GM20431 (cell line): ENCODE results near the gene CHMP4B.

Source experiments
- in situ Hi-C: fragments of 300-500 bp; cut with MseI, MboI; formaldehyde crosslinking; loops from one replicate; pipeline ENCODE4 v1.15.0; 2020; ENCODE audit warnings: low sequenced_read_pairs; ENCODE audit not compliant: unreplicated experiment

Gene CHMP4B

GRCh38 chr20:33836277-33836676, 25.1 kb downstream of the CHMP4B start:
- in situ Hi-C loops = no loop called here

DNA sequence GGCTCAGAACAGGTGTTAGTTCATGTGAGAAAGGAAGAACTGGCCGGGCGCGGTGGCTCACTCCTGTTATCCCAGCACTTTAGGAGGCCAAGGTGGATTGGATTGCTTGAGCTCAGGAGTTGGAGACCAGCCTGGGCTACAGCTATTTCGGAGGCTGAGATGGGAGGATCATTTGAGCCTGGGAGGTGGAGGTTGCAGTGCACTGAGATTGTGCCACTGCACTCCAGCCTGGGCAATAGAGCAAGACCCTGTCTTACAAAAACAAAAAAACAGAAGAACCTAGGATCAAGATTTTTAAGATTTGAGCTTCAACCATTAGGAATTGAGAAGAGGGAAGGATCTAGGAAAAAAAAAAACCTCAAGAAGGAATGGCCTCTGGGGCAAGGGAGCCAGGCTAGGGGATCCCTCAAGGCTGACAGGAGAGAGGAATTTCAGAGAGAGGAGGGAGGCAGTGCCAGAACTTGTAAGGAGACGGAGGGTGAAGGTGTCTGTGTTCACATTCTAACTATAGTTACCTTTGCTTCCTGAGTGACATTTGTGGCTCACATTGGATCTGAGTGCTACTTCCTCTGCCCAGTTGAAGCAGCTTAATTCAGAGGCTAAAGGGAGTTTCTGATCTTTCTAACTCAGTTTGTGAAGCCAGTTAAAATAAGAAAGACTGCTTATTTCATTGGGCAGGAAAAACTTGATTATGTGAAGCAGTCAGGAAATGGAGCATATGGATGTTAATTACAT, 26.1 kb downstream of the CHMP4B start:
- in situ Hi-C loops = no loop called here

GRCh38 chr20:33838035-33838864, 27.1 kb downstream of the CHMP4B start:
- in situ Hi-C loops = no loop called here

DNA sequence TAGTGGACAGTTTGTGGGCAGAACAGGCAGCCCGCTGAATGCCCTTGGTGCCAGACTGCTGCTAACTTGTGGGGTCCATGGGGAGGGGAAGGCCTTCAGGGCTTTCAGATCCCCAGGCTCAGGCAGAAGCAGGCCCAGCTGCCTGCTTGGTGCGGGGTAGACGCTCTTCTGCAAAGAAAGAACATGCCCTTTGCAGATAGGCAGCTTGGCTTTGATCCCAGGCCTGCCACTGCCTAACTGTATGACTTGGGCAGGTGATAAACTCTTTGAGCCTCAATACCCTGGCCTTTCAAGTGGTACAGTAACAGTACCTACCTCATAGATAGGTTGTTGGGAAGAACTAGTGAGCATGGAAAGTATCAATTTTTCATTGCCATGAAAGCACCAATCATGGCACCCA, 28.4 kb downstream of the CHMP4B start:
- in situ Hi-C loops = no loop called here

DNA sequence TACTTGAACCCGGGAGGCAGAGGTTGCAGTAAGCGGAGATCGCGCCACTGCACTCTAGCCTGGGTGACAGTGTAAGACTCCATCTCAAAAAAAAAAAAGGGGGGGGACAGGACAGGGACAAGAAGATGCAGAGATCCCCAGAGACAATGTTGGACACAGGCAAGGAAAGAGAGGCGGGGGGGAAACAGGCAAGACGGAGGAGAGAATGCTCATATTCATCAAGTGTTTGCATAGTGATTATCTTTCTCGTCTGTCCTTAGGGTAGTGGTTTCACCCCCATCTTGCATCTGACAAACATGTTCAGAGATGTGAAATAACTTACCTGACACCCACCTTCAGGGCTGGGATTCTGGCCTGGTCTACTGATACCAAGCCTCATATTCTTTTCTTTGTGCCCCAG, 29.0 kb downstream of the CHMP4B start:
- in situ Hi-C loops = no loop called here

GRCh38 chr20:33840759-33841435, 29.7 kb downstream of the CHMP4B start:
- in situ Hi-C loops = no loop called here

DNA sequence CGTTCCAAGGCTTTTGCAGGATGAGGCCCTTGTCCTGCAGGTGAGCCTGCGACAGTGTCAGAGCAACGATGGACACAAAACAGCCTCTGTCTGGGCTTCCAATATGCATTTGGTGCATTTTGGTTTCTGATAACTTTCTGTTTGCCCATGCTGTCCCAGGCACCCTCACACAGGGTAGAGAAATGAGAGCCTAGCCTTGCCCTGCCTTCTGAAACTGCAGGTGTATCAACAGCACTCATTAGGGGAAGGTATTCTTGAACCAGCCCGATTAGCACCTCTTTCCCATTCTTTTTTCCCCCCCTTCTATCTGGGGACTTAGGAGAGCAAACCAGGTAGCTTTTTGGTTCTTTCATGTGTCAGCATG, 30.3 kb downstream of the CHMP4B start:
- in situ Hi-C loops = no loop called here

GRCh38 chr20:33842346-33842745, 31.2 kb downstream of the CHMP4B start:
- in situ Hi-C loops = no loop called here

GRCh38 chr20:33843050-33843449, 31.9 kb downstream of the CHMP4B start:
- in situ Hi-C loops = no loop called here

DNA sequence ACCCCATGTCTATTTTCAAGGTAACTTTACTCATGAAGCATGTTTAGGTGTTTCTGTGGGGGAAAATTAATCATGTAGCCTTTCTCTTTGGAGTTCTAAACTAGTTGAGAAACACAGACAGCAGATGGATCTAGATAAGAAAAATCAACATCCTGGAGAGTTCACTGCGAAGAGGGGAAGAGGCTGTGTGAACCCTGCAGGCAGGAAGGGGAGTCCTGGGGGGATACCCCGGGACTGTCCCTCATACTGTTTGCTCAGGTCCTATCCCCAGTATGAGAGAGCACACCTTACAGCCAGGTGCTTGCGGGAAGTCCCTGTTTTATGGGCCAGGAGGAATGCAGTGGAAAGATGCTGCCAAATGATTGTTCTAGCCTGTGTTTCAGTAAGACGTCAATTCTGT, 32.7 kb downstream of the CHMP4B start:
- in situ Hi-C loops = no loop called here

- in situ Hi-C loops = no loop called here
Observed at GRCh38 chr20:33846291-33846935, 35.3 kb downstream of the CHMP4B start.

GRCh38 chr20:33847006-33847405, 35.9 kb downstream of the CHMP4B start:
- in situ Hi-C loops = no loop called here

- in situ Hi-C loops = no loop called here
Observed at GRCh38 chr20:33848391-33848790, 37.2 kb downstream of the CHMP4B start.

DNA sequence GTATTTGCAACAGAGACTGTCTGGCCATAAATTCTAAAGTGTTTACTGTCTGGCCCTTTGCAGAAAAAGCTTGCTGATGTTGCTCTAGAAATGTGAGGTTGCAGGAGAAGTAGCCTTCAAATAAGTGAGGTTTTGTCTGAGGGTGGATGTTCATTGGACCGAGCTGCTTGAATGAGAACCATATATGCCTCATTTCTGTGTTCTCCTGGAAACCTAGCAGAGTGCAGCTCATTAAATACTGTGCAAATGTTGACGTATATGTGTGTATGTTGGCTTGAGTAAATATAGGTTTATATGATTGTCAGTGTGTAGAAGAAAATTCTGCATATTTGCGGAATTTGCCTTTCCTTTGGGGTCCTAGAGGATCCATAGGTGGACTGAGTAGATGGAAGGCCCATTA, 39.0 kb downstream of the CHMP4B start:
- in situ Hi-C loops = no loop called here

GRCh38 chr20:33851842-33852466, 40.8 kb downstream of the CHMP4B start:
- in situ Hi-C loops = no loop called here

- in situ Hi-C loops = no loop called here
Observed at GRCh38 chr20:33852626-33853506, 41.7 kb downstream of the CHMP4B start.

DNA sequence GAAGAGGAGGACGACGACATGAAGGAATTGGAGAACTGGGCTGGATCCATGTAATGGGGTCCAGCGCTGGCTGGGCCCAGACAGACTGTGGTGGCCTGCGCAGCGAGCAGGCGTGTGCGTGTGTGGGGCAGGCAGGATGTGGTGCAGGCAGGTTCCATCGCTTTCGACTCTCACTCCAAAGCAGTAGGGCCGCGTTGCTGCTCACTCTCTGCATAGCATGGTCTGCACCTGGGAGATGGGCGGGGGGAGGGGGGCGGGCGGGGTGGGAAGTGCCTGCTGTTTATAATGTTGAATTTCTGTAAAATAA, 42.3 kb downstream of the CHMP4B start:
- in situ Hi-C loops = no loop called here

DNA sequence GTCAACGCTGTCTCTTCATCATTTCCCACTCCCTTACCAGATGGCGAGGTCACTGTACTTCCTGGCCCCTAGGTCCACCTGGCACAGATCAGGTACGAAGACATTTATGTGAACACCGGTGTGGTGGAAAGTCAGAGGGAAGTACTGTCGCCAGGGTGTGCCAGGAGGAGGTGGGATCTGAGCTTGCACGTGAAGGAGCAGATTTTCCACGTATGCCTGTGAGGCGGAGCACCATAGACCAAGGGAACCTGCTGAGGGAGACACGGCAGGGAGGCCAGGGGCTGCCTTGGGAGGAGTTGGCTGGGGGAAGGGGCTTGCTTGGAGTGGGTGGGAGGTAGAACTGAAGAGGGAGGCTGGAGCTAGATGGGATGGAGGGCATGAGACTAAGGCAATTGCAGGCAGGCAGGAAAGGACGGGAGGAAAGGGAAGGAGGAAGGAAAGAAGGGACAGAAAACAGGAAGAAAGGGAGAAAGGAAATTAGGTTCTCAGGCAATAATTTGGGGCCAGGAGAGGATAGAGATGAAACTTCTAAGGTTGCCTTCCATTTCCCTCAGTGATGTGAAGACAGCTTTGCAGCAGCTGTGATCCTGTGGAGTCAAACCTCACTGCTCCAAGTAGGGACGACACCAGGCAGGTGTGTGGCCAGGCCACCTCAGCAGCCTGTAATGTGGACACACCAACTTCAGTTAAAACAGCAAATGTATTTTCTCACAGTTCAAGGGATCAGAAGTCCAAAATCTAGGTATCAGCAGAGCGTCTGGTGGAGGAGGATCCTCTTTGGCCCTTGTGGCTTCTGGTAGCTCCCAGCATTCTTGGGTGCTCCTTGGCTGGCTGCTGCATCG, 46.8 kb downstream of the CHMP4B start:
- in situ Hi-C loops = no loop called here

GRCh38 chr20:33858666-33859065, 47.5 kb downstream of the CHMP4B start:
- in situ Hi-C loops = no loop called here
